Memory B cell (primary cell): Measurements from ENCODE around the gene ZNF33A.
"Not testable (repeated sequence)": the region's sequence is repeated elsewhere in the genome, so short reads cannot be mapped to it uniquely, and the experiment has no call there.

Experiments
- ATAC-seq: fragments of 150-1000 bp; cut with Tn5 transposase; 2 replicates; pipeline ENCODE4 v1.10.0; 2021; ENCODE audit warnings: low read depth, mild to moderate bottlenecking, moderate library complexity
- DNase-seq, 2 donors: peaks; one replicate each; pipeline ENCODE4 v3.0.0; 2022; ENCODE audit warnings: low spot score in 2 of 2
- H3K27ac Mint-ChIP-seq: one replicate; pipeline ENCODE4 v1.8.0; 2022; ENCODE audit warnings: mild to moderate bottlenecking, moderate library complexity, mixed read lengths
- H3K27me3 Mint-ChIP-seq: one replicate; pipeline ENCODE4 v1.8.0; 2022; ENCODE audit warnings: mixed read lengths
- H3K36me3 Mint-ChIP-seq: one replicate; pipeline ENCODE4 v1.8.0; 2022; ENCODE audit warnings: mild to moderate bottlenecking, mixed read lengths
- H3K4me1 Mint-ChIP-seq: one replicate; pipeline ENCODE4 v1.8.0; 2022; ENCODE audit warnings: mixed read lengths
- H3K4me3 Mint-ChIP-seq: one replicate; pipeline ENCODE4 v1.8.0; 2022; ENCODE audit warnings: mild to moderate bottlenecking, moderate library complexity, mixed read lengths
- H3K9me3 Mint-ChIP-seq: one replicate; pipeline ENCODE4 v1.8.0; 2022; ENCODE audit warnings: mixed read lengths

Gene ZNF33A

GRCh38 chr10:38016354-38016753, 5.9 kb downstream of the ZNF33A start:
- Mint-ChIP-seq H3K4me3 (no peak overlapping the region), H3K27ac (no peak overlapping the region), H3K27me3 (no peaks in the 10 kb centered on the region), H3K4me1 (peaks cover 20% of the 10 kb centered on the region), H3K9me3 (peaks cover 4% of the 10 kb centered on the region), H3K36me3 (peaks cover 49% of the 10 kb centered on the region)
- no peak for DNase-seq
- ATAC-seq: no peak

- Mint-ChIP-seq H3K4me1 (peaks cover 14% of the 10 kb centered on the region), H3K36me3 (peaks cover 57% of the 10 kb centered on the region)
- not testable (repeated sequence) for ATAC-seq, H3K9me3 Mint-ChIP-seq, H3K27ac Mint-ChIP-seq, H3K27me3 Mint-ChIP-seq, H3K4me3 Mint-ChIP-seq, DNase-seq
These were observed 8.6 kb downstream of the ZNF33A start for GRCh38 chr10:38019124-38019523.

- H3K4me3 Mint-ChIP-seq: peak overlapping the region; percentile 58
- ATAC-seq: peak; percentile 66
- peaks cover 53% of the 10 kb centered on the region for H3K36me3 Mint-ChIP-seq
- H3K27ac Mint-ChIP-seq: peak overlapping the region; percentile 92
- H3K4me1 Mint-ChIP-seq: peaks cover 13% of the 10 kb centered on the region
- no peak for DNase-seq
- H3K27me3 Mint-ChIP-seq: no peaks in the 10 kb centered on the region
- H3K9me3 Mint-ChIP-seq: peaks cover 3% of the 10 kb centered on the region
These were observed 14.8 kb downstream of the ZNF33A start for GRCh38 chr10:38025283-38025682.

GRCh38 chr10:38027986-38028385, 17.5 kb downstream of the ZNF33A start:
- Mint-ChIP-seq H3K4me3 (no peak overlapping the region), H3K27ac (no peak overlapping the region), H3K4me1 (peaks cover 18% of the 10 kb centered on the region), H3K27me3 (no peaks in the 10 kb centered on the region), H3K9me3 (peaks cover 3% of the 10 kb centered on the region), H3K36me3 (peaks cover 50% of the 10 kb centered on the region)
- ATAC-seq: no peak
- DNase-seq: no peak

- ATAC-seq (no peak), DNase-seq (no peak)
- H3K4me1 Mint-ChIP-seq: peaks cover 5% of the 10 kb centered on the region
- no peak overlapping the region for H3K4me3 Mint-ChIP-seq
- peaks cover 44% of the 10 kb centered on the region for H3K36me3 Mint-ChIP-seq
- H3K27ac Mint-ChIP-seq: no peak overlapping the region
- H3K27me3 Mint-ChIP-seq: no peaks in the 10 kb centered on the region
- no peaks in the 10 kb centered on the region for H3K9me3 Mint-ChIP-seq
These were observed 22.4 kb downstream of the ZNF33A start for GRCh38 chr10:38032886-38033285.

- Mint-ChIP-seq H3K4me3 (peak overlapping the region; percentile 87), H3K36me3 (peaks cover 34% of the 10 kb centered on the region), H3K27me3 (no peaks in the 10 kb centered on the region), H3K9me3 (no peaks in the 10 kb centered on the region), H3K27ac (peak overlapping the region; percentile 99), H3K4me1 (peaks cover 19% of the 10 kb centered on the region)
- ATAC-seq (peak; percentile 94), DNase-seq (peak; percentile 20 to 25)
These were observed 27.8 kb downstream of the ZNF33A start for GRCh38 chr10:38038107-38038931.

GRCh38 chr10:38038932-38039245, 28.4 kb downstream of the ZNF33A start:
- DNase-seq (no peak), ATAC-seq (no peak)
- no peaks in the 10 kb centered on the region for H3K27me3 Mint-ChIP-seq
- peaks cover 37% of the 10 kb centered on the region for H3K36me3 Mint-ChIP-seq
- H3K9me3 Mint-ChIP-seq: no peaks in the 10 kb centered on the region
- H3K27ac Mint-ChIP-seq: peak overlapping the region; percentile 99
- peaks cover 21% of the 10 kb centered on the region for H3K4me1 Mint-ChIP-seq
- H3K4me3 Mint-ChIP-seq: peak overlapping the region; percentile 87

- H3K4me1 Mint-ChIP-seq: peaks cover 29% of the 10 kb centered on the region
- no peak for ATAC-seq
- H3K4me3 Mint-ChIP-seq: no peak overlapping the region
- no peak overlapping the region for H3K27ac Mint-ChIP-seq
- peaks cover 43% of the 10 kb centered on the region for H3K36me3 Mint-ChIP-seq
- H3K27me3 Mint-ChIP-seq: no peaks in the 10 kb centered on the region
- DNase-seq: no peak
- H3K9me3 Mint-ChIP-seq: no peaks in the 10 kb centered on the region
These were observed 33.0 kb downstream of the ZNF33A start for GRCh38 chr10:38043516-38043915.

GRCh38 chr10:38045129-38045528, 34.7 kb downstream of the ZNF33A start:
- H3K27ac Mint-ChIP-seq: no peak overlapping the region
- H3K4me3 Mint-ChIP-seq: no peak overlapping the region
- peaks cover 4% of the 10 kb centered on the region for H3K9me3 Mint-ChIP-seq
- H3K36me3 Mint-ChIP-seq: peaks cover 51% of the 10 kb centered on the region
- H3K27me3 Mint-ChIP-seq: no peaks in the 10 kb centered on the region
- ATAC-seq (no peak), DNase-seq (no peak)
- H3K4me1 Mint-ChIP-seq: peaks cover 21% of the 10 kb centered on the region

- H3K4me3 Mint-ChIP-seq: no peak overlapping the region
- peaks cover 8% of the 10 kb centered on the region for H3K9me3 Mint-ChIP-seq
- peaks cover 14% of the 10 kb centered on the region for H3K4me1 Mint-ChIP-seq
- H3K27ac Mint-ChIP-seq: no peak overlapping the region
- DNase-seq (no peak), ATAC-seq (no peak)
- no peaks in the 10 kb centered on the region for H3K27me3 Mint-ChIP-seq
- H3K36me3 Mint-ChIP-seq: peaks cover 51% of the 10 kb centered on the region
These were observed 37.2 kb downstream of the ZNF33A start for GRCh38 chr10:38047666-38048065.

- ATAC-seq (no peak), DNase-seq (no peak)
- peaks cover 22% of the 10 kb centered on the region for H3K9me3 Mint-ChIP-seq
- H3K27ac Mint-ChIP-seq: no peak overlapping the region
- peaks cover 8% of the 10 kb centered on the region for H3K4me1 Mint-ChIP-seq
- H3K4me3 Mint-ChIP-seq: no peak overlapping the region
- no peaks in the 10 kb centered on the region for H3K27me3 Mint-ChIP-seq
- H3K36me3 Mint-ChIP-seq: peaks cover 62% of the 10 kb centered on the region
These were observed 39.7 kb downstream of the ZNF33A start for GRCh38 chr10:38050212-38050611.

GRCh38 chr10:38054361-38054797, 43.9 kb downstream of the ZNF33A start:
- Mint-ChIP-seq H3K27ac (no peak overlapping the region), H3K9me3 (peaks cover 20% of the 10 kb centered on the region), H3K36me3 (peaks cover 77% of the 10 kb centered on the region), H3K27me3 (no peaks in the 10 kb centered on the region), H3K4me3 (no peak overlapping the region), H3K4me1 (peaks cover 2% of the 10 kb centered on the region)
- DNase-seq (no peak), ATAC-seq (no peak)

GRCh38 chr10:38055274-38055894, 44.9 kb downstream of the ZNF33A start:
- H3K4me3 Mint-ChIP-seq, H3K27ac Mint-ChIP-seq, H3K27me3 Mint-ChIP-seq, DNase-seq, H3K4me1 Mint-ChIP-seq, ATAC-seq: not testable (repeated sequence)
- H3K9me3 Mint-ChIP-seq: peaks cover 23% of the 10 kb centered on the region
- H3K36me3 Mint-ChIP-seq: peaks cover 75% of the 10 kb centered on the region

GRCh38 chr10:38069663-38070062, 59.2 kb downstream of the ZNF33A start:
- not testable (repeated sequence) for H3K4me3 Mint-ChIP-seq, H3K27ac Mint-ChIP-seq, DNase-seq, H3K36me3 Mint-ChIP-seq, H3K27me3 Mint-ChIP-seq, ATAC-seq, H3K9me3 Mint-ChIP-seq
- peaks cover 14% of the 10 kb centered on the region for H3K4me1 Mint-ChIP-seq
